NCI-H187 (cell line): ENCODE measurements around the gene EEF1B2.
A peak's percentile ranks its signal among the peaks of the same experiment; 100 is the strongest.
"Not testable (repeated sequence)": the region's sequence is repeated elsewhere in the genome, so short reads cannot be mapped to it uniquely, and the experiment has no call there.

Experiments used
- DNase-seq, 2 experiments: peaks; one replicate each; lab custom pipeline; 2025; lab: John Stamatoyannopoulos, UW

EEF1B2 gene

GRCh38 chr2:206159346-206160124 is at the start of gene EEF1B2, which contains the start of gene NDUFS1:
Gene EEF1B2 (plus strand): TSS chr2:206159895. CDS start chr2:206159980, 85 bp downstream.
Gene NDUFS1 (minus strand): TSS chr2:206159444. CDS start chr2:206153678, 5,766 bp downstream.
- peak; percentile 67 to 86 for DNase-seq

GRCh38 chr2:206112108-206112507 is 47.6 kb upstream of the EEF1B2 start:
- DNase-seq: no peak

GRCh38 chr2:206112846-206113547 is 46.7 kb upstream of the EEF1B2 start:
- no peak for DNase-seq

- DNase-seq: no peak
Measured at GRCh38 chr2:206115026-206115578, 44.6 kb upstream of the EEF1B2 start.

GRCh38 chr2:206116278-206116677 is 43.4 kb upstream of the EEF1B2 start:
- no peak for DNase-seq

GRCh38 chr2:206122569-206122968 is 37.1 kb upstream of the EEF1B2 start:
- not testable (repeated sequence) for DNase-seq

GRCh38 chr2:206125901-206126300 is 33.8 kb upstream of the EEF1B2 start:
- no peak for DNase-seq

GRCh38 chr2:206127656-206128055 is 32.0 kb upstream of the EEF1B2 start:
- no peak for DNase-seq

- DNase-seq: no peak
Measured at GRCh38 chr2:206143451-206143850, 16.2 kb upstream of the EEF1B2 start.

GRCh38 chr2:206144383-206144782 is 15.3 kb upstream of the EEF1B2 start:
- DNase-seq: no peak

- no peak for DNase-seq
Measured at GRCh38 chr2:206145665-206146064, 14.0 kb upstream of the EEF1B2 start.

GRCh38 chr2:206149330-206149729 is 10.4 kb upstream of the EEF1B2 start:
- no peak for DNase-seq

GRCh38 chr2:206150168-206150567 is 9.5 kb upstream of the EEF1B2 start:
- DNase-seq: no peak

- DNase-seq: no peak
Measured at GRCh38 chr2:206150631-206151030, 9.1 kb upstream of the EEF1B2 start.

GRCh38 chr2:206154197-206154596 is 5.5 kb upstream of the EEF1B2 start:
- DNase-seq: no peak

GRCh38 chr2:206157014-206157413 is 2.7 kb upstream of the EEF1B2 start:
- DNase-seq: not testable (repeated sequence)

GRCh38 chr2:206158563-206159345 is 941 bp upstream of the EEF1B2 start:
- peak in 1 of 2 experiments; percentile 41 for DNase-seq

- DNase-seq: no peak
Measured at GRCh38 chr2:206160125-206160806, 571 bp downstream of the EEF1B2 start.

- no peak for DNase-seq
Measured at GRCh38 chr2:206160807-206161179, 1.1 kb downstream of the EEF1B2 start.

- DNase-seq: not testable (repeated sequence)
Measured at GRCh38 chr2:206162401-206162800, 2.7 kb downstream of the EEF1B2 start.

- DNase-seq: no peak
Measured at GRCh38 chr2:206163251-206163880, 3.7 kb downstream of the EEF1B2 start.
